Astrocyte of the spinal cord (primary cell): ENCODE measurements around the gene AUTS2.

Experiments used
- DNase-seq: peaks from one replicate; pipeline ENCODE4 v3.0.0; 2011; ENCODE audit warnings: low read depth, low spot score
- H3K4me3 ChIP-seq: 2 replicates; pipeline ENCODE4 v1.5.1; 2011; ENCODE audit warnings: low read depth, mild to moderate bottlenecking, low read length, moderate library complexity
- in situ Hi-C: cut with HindIII; loops from 2 replicates; pipeline ENCODE4 v1.10.0; 2017; ENCODE audit warnings: low sequenced_read_pairs
- TF ChIP-seq, protein P1 (sequence below): IDR thresholded peaks from 2 replicates; pipeline ENCODE4 v1.5.1; 2012; ENCODE audit warnings: low read depth, mild to moderate bottlenecking, low read length, inconsistent platforms

The AUTS2 gene

GRCh38 chr7:69816501-69816900 lies 218.2 kb downstream of the AUTS2 start:
- in situ Hi-C loops: no loop called here
- DNase-seq: no peak
- no peak overlapping the region for H3K4me3 ChIP-seq
- TF ChIP-seq, protein P1, sequence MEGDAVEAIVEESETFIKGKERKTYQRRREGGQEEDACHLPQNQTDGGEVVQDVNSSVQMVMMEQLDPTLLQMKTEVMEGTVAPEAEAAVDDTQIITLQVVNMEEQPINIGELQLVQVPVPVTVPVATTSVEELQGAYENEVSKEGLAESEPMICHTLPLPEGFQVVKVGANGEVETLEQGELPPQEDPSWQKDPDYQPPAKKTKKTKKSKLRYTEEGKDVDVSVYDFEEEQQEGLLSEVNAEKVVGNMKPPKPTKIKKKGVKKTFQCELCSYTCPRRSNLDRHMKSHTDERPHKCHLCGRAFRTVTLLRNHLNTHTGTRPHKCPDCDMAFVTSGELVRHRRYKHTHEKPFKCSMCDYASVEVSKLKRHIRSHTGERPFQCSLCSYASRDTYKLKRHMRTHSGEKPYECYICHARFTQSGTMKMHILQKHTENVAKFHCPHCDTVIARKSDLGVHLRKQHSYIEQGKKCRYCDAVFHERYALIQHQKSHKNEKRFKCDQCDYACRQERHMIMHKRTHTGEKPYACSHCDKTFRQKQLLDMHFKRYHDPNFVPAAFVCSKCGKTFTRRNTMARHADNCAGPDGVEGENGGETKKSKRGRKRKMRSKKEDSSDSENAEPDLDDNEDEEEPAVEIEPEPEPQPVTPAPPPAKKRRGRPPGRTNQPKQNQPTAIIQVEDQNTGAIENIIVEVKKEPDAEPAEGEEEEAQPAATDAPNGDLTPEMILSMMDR: no peak

DNA sequence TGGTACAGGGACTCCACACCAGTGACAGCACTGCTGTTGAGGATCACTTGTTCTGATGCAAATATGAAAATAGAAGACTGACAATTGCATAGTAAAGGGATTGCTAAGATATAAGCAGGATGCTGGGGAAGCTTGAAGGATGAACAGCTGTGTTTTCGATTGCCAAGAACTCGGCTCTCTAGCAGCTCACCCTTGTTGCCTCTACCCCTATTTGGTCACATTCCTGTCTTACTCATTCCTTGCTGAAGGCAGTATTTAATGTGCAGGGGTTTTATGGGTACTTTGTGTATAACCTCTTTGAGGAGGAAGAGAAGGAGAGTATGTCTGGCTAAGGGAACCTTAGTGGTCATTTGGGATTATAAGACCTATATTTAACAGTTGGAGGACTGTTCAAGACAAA lies 218.8 kb downstream of the AUTS2 start:
- in situ Hi-C loops: no loop called here
- peak; percentile 73 for DNase-seq
- H3K4me3 ChIP-seq: no peak overlapping the region
- TF ChIP-seq, protein P1: no peak

DNA sequence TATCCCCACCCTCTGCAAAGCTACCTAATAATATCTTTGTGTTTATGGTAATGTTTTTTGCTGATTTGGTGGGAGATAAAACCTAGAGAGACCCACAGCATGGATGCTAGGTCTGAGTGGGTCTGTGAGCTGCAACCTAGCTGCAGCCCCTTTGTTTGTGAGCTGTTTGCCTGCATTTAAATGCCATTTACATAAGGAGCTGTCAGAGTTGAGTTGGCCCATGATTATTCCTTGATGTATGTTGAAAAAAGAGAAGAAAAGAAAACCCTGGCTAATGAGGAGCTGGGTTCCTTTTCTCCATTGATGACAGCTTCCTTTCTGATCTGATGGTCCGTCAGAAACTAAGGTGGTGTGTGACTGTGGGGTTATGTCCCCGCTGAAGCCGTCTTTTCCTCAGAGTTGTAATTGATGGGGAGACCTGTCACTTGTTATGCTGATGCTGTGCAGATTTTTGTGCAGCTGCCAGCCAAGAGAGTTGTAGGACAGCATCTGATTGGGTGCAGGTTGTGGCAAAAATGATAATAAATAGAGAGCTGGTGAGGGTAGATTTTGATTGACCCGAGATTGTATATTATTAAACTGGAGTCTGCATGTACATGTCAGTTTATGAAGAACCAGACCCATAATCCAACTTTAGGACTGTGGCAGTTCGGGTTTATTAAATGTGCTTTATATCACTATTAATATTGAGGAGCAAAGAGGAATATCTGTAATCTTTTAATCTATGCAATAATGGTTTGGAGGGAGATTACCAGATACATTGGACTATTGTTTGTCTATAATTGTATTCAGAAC lies 219.8 kb downstream of the AUTS2 start:
- TF ChIP-seq, protein P1: no peak
- in situ Hi-C loops: no loop called here
- H3K4me3 ChIP-seq: no peak overlapping the region
- DNase-seq: no peak

DNA sequence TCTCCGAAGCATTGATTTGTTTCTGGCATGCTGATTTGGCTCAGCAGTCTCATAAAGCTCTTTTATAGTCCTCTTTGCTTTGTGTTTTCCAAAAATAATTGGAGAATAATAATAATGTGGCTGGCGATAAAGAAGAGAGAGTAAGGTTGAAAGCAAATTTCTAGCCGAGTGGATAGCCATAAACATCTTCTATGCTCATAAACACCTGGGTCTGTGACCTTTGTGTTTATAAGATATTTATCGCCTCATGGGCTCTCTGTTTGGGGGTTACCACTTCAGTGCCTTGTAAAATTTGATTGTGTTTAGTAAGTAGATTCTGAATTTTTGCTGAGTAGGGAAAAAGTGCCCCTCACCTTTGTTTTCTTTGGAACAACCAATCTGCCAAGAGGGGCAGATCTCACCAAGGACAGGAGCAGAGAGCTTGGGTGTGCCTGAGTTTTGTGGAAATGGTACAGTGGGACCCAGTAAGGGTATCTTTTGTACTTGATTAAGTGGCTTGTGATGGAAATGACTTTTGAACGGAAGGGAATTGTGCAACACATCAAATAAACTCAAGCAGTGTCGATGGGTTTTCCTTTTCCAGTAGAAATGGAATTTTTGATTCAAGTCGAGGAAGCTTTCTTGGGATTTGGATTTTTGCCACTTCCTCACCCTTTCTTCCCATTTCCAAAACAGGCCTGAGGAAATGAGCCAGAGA lies 220.5 kb downstream of the AUTS2 start:
- TF ChIP-seq, protein P1: no peak
- DNase-seq: no peak
- no peak overlapping the region for H3K4me3 ChIP-seq
- in situ Hi-C loops: no loop called here

DNA sequence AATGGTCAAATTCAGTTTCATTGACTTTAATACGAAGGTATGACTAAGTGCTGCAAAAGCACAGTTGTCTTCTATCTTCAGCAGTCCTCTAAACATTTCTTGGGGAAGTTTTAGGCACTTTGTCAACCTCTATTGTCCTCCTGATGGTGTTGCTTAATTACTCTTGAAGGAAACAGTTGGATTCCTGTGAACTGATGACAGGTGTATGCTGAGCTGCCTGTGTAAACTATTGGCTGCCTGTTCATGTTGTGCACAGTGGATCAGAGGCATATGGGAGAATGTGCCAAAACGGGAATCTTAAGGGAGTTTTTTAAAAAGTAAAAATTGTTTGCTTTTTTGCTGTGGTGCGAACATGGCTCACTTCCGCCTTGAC lies 221.0 kb downstream of the AUTS2 start:
- in situ Hi-C loops: no loop called here
- H3K4me3 ChIP-seq: no peak overlapping the region
- DNase-seq: no peak
- TF ChIP-seq, protein P1: no peak

GRCh38 chr7:69820479-69821192 lies 222.4 kb downstream of the AUTS2 start:
- TF ChIP-seq, protein P1: no peak
- DNase-seq: no peak
- in situ Hi-C loops: no loop called here
- H3K4me3 ChIP-seq: no peak overlapping the region
